Mucosa of rectum (tissue), 2 donors: ENCODE measurements around the gene FBLIM1.

ENCODE experiments used
- H3K27ac ChIP-seq, 2 donors: one replicate each; pipeline ENCODE4 v1.7.0; 2013; ENCODE audit warnings: inconsistent platforms in 2 of 2, low read depth in 2 of 2, low read length in 2 of 2
- H3K27me3 ChIP-seq, 2 donors: one replicate each; pipeline ENCODE4 v1.7.0; 2013; ENCODE audit warnings: low read length in 2 of 2; ENCODE audit not compliant: control insufficient read depth in 2 of 2, insufficient read depth in 2 of 2
- H3K36me3 ChIP-seq, 2 donors: one replicate each; pipeline ENCODE4 v1.7.0; 2013; ENCODE audit warnings: low read length in 2 of 2; ENCODE audit not compliant: control insufficient read depth in 2 of 2, insufficient read depth in 2 of 2
- H3K4me1 ChIP-seq, 2 donors: one replicate each; pipeline ENCODE4 v1.7.0; 2013; ENCODE audit warnings: low read length in 2 of 2, mild to moderate bottlenecking in 1 of 2; ENCODE audit not compliant: control insufficient read depth in 2 of 2, insufficient read depth in 2 of 2
- H3K4me3 ChIP-seq, 2 donors: one replicate each; pipeline ENCODE4 v1.7.0; 2013; ENCODE audit warnings: low read length in 2 of 2
- H3K9ac ChIP-seq, 2 donors: one replicate each; pipeline ENCODE4 v1.7.0; 2013; ENCODE audit warnings: low read length in 2 of 2, low read depth in 1 of 2, mild to moderate bottlenecking in 1 of 2
- H3K9me3 ChIP-seq, 2 donors: one replicate each; pipeline ENCODE4 v1.7.0; 2013; ENCODE audit warnings: low read length in 2 of 2; ENCODE audit not compliant: control insufficient read depth in 2 of 2
- donor health status: healthy.
- donor health status: Normal muscosa, but diverticular disease.

The FBLIM1 gene

DNA sequence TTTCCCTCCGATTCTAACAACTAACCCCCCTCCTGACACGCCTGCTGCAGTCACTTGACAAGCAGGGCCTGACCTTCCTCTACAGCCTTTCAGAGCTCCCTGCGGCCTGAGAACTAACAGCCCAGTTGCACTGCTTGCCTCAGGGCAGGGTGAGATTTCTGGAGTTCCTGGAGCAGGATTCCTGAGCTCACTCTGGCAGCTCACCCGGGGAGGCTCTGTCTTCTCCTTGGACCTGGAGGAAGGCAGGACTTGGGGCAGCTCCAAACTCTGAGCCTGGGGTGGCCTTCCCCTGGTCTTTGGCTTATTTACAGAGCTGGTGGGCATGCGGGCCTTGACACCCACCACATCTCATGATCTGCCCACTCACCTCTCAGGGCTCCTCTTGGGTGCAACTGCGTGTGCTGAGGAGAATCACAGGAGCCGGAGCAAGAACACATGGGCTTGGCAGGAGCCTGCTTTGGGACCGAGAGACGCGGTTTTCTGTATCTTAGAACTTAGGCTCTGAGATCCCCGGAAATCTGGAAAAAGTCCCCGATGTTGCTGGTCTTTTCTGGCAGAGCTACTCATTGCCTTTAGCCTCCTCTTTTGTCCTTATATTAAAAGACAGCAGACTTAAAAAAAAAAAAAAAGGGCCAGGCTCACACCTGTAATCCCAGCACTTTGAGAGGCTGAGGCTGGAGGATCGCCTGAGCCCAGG, 35.6 kb upstream of the FBLIM1 start:
- Histone ChIP-seq H3K9ac (no peak overlapping the region), H3K9me3 (no peaks in the 10 kb centered on the region), H3K4me1 (no peaks in the 10 kb centered on the region), H3K27ac (no peak overlapping the region), H3K4me3 (no peak overlapping the region), H3K27me3 (no peaks in the 10 kb centered on the region), H3K36me3 (peaks cover 56 to 59% of the 10 kb centered on the region in 2 donors)

DNA sequence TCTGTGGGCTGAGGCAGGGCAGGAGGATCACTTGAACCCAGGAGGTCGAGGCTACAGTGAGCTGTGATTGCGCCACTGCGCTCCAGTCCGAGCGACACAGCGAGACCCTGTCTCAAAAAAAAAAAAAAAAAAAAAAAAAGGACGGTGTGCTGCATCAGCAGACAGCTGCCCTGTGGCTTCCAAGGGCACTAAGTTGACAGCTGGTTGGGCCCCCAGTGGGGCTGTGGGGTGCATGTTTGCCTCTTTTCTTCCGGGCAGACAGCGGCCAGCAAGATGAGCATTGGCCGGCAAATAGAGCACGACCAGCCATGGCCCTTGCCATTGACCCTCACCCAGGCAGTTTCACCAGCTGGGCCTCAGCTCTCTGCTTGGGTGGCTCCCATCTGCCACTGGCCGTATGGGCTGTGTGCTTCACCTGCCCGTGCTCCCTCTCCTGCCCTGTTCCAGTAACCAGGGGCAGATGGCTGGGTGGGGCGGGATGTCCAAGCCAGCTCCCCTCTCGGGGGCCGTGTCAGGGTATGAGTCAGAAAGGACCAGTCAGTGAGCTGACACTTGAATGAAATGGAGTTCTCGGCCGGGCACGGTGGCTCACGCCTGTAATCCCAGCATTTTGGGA, 34.9 kb upstream of the FBLIM1 start:
- Histone ChIP-seq H3K4me1 (no peaks in the 10 kb centered on the region), H3K9me3 (no peaks in the 10 kb centered on the region), H3K27me3 (no peaks in the 10 kb centered on the region), H3K9ac (no peak overlapping the region), H3K4me3 (no peak overlapping the region), H3K27ac (no peak overlapping the region), H3K36me3 (peaks cover 59 to 60% of the 10 kb centered on the region in 2 donors)

DNA sequence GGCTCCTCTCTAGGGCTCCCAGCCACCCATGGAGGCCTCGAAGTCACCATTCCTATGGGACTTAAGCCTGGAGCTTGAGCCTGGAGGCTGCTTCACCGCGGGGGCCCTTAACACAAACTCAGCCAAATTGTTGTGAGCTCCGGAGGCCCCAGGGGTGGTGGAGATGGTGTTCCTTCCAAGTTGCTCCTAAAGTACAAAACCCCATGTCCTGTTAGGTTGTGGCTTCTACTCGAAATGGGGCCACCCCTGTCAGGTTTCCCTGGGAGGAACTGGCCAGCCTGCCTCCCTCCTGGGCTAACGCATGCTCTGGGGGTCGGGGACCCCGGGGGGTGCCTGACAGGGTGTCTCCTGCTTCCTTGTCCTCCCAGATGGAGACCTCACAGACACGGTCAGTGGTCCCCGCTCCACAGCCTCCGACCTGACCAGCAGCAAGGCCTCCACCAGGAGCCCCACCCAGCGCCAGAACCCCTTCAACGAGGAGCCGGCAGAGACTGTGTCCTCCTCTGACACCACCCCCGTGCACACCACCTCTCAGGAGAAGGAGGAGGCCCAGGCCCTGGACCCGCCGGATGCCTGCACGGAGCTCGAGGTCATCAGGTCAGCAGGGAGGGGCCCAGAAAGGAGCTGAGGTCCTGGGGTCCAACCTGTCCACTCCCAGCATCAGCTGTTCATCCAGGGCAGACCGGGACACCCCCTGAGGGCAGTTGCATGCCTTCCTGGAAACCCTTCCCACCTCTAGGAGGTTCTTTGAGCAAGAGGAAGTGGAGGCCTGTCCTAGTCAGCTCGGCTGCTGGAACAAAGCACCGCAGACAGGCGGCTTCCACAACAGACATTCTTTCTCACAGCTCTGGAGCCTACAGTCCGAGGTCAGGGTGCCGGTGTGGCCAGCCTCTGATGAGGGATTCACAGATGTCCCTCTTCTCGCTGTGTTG, 33.4 kb upstream of the FBLIM1 start:
- Histone ChIP-seq H3K36me3 (peaks cover 60 to 62% of the 10 kb centered on the region in 2 donors), H3K9me3 (no peaks in the 10 kb centered on the region), H3K4me3 (no peak overlapping the region), H3K27ac (no peak overlapping the region), H3K4me1 (no peaks in the 10 kb centered on the region), H3K9ac (no peak overlapping the region), H3K27me3 (no peaks in the 10 kb centered on the region)

DNA sequence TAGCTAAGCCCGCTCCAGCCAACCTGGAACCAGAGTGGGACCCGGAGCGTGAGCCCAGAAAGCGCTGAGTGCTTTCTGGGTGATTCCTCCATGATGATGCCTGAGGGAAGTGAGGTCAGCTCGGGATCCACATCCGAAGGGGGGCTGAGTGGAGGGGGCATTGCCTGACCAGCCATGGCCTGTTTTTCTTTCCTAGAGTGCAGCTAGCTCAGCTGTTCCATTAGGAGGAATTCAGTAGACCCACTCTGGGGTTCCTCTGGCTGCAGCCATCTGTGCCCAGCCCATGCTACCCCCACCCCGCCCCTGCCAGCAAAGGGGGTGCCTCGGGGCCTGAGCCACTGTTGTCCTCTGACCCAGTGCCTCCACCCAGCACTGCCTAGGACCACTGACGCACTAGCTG, 32.1 kb upstream of the FBLIM1 start:
- Histone ChIP-seq H3K9ac (no peak overlapping the region), H3K4me1 (no peaks in the 10 kb centered on the region), H3K27me3 (no peaks in the 10 kb centered on the region), H3K27ac (no peak overlapping the region), H3K36me3 (peaks cover 61 to 68% of the 10 kb centered on the region in 2 donors), H3K9me3 (no peaks in the 10 kb centered on the region), H3K4me3 (no peak overlapping the region)

DNA sequence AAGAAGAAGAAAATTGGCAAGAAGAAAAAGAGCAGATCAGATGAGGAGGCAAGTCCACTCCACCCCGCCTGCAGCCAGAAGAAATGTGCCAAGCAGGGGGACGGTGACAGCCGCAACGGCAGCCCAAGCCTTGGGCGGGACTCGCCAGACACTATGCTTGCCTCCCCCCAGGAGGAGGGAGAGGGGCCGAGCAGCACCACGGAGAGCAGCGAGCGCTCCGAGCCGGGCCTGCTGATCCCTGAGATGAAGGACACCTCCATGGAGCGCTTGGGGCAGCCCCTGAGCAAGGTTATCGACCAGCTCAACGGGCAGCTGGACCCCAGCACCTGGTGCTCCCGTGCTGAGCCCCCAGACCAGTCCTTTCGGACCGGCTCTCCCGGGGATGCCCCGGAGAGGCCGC, 31.6 kb upstream of the FBLIM1 start:
- no peaks in the 10 kb centered on the region for H3K27me3 ChIP-seq
- H3K4me1 ChIP-seq = no peaks in the 10 kb centered on the region
- H3K9ac ChIP-seq = no peak overlapping the region
- H3K4me3 ChIP-seq = no peak overlapping the region
- peaks cover 62 to 73% of the 10 kb centered on the region in 2 donors for H3K36me3 ChIP-seq
- H3K9me3 ChIP-seq = no peaks in the 10 kb centered on the region
- H3K27ac ChIP-seq = no peak overlapping the region

DNA sequence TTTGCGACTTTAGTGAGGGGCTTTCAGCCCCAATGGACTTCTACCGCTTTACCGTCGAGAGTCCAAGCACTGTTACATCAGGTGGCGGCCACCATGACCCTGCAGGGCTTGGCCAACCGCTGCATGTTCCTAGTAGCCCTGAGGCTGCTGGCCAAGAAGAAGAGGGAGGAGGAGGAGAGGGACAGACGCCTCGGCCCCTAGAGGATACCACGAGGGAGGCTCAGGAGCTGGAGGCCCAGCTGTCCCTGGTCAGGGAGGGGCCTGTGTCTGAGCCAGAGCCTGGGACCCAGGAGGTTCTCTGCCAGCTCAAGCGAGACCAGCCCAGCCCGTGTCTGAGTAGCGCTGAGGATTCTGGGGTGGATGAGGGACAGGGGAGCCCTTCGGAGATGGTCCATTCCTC, 31.2 kb upstream of the FBLIM1 start:
- H3K9me3 ChIP-seq = no peaks in the 10 kb centered on the region
- no peak overlapping the region for H3K9ac ChIP-seq
- no peaks in the 10 kb centered on the region for H3K4me1 ChIP-seq
- no peak overlapping the region for H3K27ac ChIP-seq
- H3K27me3 ChIP-seq = no peaks in the 10 kb centered on the region
- no peak overlapping the region for H3K4me3 ChIP-seq
- H3K36me3 ChIP-seq = peaks cover 65 to 75% of the 10 kb centered on the region in 2 donors

DNA sequence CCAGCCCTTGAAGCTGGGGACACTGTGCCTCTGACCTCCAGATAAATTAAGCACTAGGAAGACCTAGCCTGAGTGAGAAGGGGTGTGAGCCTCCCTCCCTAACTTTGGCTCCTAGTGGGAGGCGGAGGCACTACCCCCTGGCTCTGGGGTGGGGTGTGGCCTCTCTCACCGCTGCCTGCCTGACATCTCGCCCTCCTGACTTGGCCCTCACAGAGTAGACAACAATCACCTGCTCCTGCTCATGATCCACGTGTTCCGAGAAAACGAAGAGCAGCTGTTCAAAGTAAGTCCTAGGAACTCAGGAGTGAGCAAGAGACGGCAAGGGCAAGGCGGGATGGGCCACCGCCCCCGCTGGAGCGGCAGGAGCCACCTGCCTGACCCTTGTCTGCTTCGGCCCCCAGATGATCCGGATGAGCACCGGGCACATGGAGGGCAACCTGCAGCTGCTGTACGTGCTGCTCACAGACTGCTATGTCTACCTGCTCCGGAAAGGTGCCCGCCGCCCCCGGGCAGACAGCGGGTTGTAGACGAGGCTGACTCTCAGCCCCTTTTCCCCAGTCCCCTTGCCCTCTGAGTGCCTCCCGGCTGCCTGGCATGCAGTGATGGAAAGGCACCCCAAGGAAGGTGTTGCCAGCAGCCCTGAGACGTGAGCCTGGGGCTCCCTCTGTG, 30.6 kb upstream of the FBLIM1 start:
- Histone ChIP-seq H3K36me3 (peaks cover 64 to 74% of the 10 kb centered on the region in 2 donors), H3K9me3 (no peaks in the 10 kb centered on the region), H3K27me3 (no peaks in the 10 kb centered on the region), H3K4me1 (no peaks in the 10 kb centered on the region), H3K9ac (no peak overlapping the region), H3K27ac (no peak overlapping the region), H3K4me3 (no peak overlapping the region)

DNA sequence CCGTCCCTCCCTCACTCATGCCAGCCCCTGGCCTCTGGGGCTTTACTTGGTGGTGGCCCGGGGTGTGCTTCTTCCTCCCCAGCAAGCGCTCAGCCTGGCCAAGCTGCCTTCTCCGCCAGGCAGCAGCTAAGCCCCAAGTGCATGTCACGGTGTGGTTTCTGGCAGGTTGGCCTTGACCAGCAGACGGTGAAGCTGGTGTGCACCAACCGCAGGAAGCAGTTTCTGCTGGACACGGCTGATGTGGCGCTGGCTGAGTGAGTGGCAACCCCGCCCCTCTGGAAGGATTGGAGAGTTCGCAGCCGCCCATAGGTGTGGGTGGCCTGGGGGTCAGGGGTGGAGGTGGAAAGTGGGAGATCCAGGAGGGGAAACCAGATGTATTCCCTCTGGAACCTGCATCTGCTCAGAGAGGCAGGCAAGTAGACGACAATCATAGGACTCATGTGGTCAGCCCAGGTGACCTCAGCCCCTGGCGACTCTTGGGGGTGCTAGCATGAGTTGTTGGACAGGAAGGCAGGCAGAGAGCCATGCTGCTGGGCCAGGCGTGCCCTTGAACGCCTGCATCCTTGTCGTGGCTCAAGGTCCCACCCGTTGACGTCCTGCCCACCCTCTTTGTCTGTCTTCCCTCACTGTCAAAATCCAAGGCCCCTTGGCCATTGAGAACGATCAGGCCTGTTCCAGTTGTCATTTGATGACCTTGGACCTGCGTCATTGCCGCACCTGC, 29.5 kb upstream of the FBLIM1 start:
- H3K9ac ChIP-seq = no peak overlapping the region

DNA sequence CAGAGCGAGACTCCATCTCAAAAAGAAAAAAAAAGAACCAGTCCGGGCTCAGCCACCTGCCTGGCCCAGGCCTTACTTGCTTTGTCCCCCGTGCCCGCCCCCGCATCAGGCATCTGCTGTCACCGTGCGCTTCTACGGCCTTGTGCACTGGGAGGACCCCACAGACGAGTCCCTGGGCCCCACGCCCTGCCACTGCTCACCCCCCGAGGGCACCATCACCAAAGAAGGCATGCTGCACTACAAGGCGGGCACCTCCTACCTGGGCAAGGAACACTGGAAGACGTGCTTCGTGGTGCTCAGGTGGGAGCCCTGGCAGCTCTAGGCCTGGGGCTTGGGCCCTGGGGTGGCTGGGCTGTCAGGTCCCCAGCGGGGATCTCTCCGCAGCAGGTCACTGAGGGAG, 28.2 kb upstream of the FBLIM1 start:
- Histone ChIP-seq H3K4me3 (no peak overlapping the region), H3K27ac (no peak overlapping the region), H3K9me3 (no peaks in the 10 kb centered on the region), H3K9ac (no peak overlapping the region), H3K27me3 (no peaks in the 10 kb centered on the region), H3K36me3 (peaks cover 77 to 79% of the 10 kb centered on the region in 2 donors), H3K4me1 (peaks cover 5 to 9% of the 10 kb centered on the region in 2 donors)

More for the DNA sequence above, 29.5 kb upstream of the FBLIM1 start:
- H3K4me1 ChIP-seq = no peaks in the 10 kb centered on the region
- H3K27me3 ChIP-seq = no peaks in the 10 kb centered on the region
- H3K27ac ChIP-seq = no peak overlapping the region
- H3K4me3 ChIP-seq = no peak overlapping the region
- peaks cover 72 to 85% of the 10 kb centered on the region in 2 donors for H3K36me3 ChIP-seq
- H3K9me3 ChIP-seq = no peaks in the 10 kb centered on the region
